Stimulated activated CD8-positive, alpha-beta memory T cell treated with anti-CD3 and anti-CD28 coated beads, Interleukin-15, amount 100 ng/mL, for 1 hour (primary cell): ENCODE results near the gene LXN.
A peak's percentile ranks its signal among the peaks of the same experiment; 100 is the strongest.

ENCODE experiments used
- DNase-seq: peaks from one replicate; pipeline ENCODE4 v3.0.0-alpha.2; 2020; ENCODE audit warnings: low read depth

Gene LXN

GRCh38 chr3:158668506-158668905 is 3.9 kb downstream of the LXN start:
- DNase-seq = no peak

GRCh38 chr3:158666416-158666815 is 6.0 kb downstream of the LXN start:
- DNase-seq = no peak

DNA sequence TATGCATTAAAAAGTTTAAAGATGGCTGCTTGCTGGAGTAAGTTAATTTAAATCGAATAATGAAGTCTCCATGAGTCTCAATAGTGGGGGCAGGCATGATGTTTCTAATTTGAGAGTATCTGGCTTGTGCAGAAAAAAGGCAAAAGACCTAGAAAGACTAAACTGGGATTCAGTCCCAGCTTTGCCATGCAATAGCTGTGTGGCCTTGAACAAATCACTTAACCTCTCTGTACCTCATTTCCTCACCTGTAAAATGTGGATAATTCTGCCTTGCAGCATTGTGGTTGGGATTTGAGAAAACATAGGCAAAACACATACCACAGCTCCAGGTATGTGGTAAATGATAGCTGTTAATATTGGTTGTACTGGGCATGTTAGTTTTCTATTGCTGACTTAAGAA is 8.6 kb downstream of the LXN start:
- DNase-seq = no peak

DNA sequence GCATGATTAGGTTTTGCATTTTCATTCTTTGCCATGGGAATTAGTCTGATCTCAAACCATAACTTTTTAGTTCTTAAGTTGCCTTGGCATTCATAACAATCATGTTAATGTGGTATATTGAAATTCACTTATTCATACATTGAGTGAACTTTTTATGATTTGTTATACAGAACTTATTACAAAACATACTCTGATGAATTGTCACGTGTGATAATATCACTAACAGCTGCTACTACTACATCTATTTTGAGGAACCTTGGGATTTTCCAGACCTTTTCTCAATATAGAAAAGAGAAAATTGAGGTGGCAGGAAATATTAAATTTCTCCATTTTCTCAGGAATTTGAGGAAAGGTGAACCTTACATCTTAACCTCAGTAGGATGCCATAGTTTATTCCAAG is 9.2 kb downstream of the LXN start:
- no peak for DNase-seq

DNA sequence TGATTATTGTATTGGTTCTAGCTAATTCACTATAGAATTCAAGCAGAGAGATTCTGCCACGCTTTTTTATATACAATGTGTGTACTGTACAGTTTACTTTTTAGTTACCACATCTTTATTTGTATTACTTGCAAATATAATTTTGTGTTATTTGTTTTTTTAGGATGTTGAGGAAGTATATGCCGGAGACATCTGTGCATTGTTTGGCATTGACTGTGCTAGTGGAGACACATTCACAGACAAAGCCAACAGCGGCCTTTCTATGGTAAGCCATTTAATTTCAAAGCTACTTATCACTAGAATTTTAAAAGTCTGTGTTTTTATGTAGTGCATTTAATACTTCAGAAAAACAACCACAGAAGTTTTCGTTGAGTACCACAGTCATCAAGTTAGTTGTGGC is 11.7 kb downstream of the LXN start:
- no peak for DNase-seq

- peak; percentile 25 for DNase-seq
Measured at GRCh38 chr3:158659454-158660237, 12.8 kb downstream of the LXN start.

DNA sequence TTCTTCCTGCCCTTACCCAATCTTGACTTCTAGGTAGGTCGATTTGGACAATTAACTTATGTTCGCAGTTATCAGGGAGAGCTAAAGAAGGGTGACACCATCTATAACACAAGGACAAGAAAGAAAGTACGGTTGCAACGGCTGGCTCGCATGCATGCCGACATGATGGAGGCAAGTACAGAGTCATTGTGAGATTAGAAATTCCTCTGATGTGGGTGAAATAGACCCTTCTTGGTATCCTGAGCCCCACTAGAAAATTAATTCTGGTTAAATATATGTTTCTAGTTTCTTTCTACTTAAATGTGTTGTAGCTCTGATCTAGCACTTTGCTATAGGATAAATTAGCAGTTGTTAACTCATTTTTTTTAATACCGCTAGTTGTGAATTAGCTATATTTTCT is 13.6 kb downstream of the LXN start:
- DNase-seq = no peak

GRCh38 chr3:158652463-158652862 is 20.0 kb downstream of the LXN start:
- DNase-seq = no peak

DNA sequence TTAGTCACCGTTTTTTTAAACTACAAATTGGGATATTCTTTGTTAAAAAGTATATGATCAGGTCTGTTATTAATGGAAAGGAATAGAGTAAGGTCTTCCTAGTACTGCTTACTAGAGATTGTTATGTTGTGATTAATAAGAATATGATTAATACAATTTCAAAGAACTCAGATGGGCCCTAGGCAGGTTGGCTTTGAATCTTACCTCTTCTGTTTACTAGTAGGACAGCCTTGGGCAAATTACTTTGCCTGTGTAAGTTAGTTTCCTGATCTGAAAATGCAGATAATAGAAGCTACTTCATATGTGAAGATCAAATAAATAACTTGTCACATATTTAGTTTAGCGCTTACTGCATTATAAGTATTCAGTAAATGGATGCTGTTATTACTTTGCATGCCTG is 21.3 kb downstream of the LXN start:
- no peak for DNase-seq

DNA sequence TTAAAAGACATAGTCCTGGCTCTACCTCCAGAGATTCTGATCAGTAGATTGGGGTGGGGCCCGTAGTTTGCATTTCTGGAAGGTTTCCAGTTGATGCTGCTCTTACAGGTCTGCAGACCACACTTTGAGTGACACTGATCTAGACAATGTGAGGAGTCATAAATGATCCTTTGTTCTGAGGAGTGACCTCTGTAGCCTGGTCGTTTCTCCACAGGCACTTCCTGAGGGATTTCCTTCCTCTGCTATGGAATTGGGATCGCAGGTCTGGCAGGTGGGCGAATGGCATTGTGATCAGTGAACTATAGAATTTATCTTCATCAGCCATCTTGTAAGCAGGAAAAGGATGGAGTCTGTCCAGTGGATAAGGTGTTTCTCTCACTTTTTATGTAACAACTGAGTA is 22.7 kb downstream of the LXN start:
- no peak for DNase-seq

DNA sequence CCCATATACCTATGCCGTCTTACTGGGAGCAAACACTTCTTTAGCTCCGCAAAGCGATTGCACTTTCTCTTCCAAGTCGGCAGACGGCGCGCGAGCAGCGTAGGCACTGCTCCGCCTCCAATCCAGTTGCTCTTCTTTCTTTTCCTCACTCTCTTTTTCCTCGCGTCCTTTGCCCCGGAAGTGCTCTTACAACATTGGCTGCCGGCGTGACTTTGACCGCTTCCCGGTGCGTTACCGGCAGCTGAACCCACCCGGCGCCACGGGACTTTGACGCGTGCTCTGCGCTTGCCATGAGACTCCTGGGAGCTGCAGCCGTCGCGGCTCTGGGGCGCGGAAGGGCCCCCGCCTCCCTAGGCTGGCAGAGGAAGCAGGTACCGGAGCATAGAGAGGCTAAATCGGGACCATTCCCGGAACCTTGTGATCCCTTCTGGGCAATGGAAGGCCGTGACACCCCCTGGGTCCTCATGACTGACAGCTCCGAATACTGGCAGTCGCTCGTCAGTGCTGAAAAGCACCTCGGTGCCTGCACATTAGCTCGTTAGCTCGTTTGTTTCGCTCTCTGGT is 28.0 kb downstream of the LXN start, which contains the start of gene GFM1:
Gene GFM1, plus strand, starts transcription at position 183 of the 564 bp plus-strand sequence. Its CDS starts 108 bp downstream, at position 291.
- peak; percentile 71 for DNase-seq

DNA sequence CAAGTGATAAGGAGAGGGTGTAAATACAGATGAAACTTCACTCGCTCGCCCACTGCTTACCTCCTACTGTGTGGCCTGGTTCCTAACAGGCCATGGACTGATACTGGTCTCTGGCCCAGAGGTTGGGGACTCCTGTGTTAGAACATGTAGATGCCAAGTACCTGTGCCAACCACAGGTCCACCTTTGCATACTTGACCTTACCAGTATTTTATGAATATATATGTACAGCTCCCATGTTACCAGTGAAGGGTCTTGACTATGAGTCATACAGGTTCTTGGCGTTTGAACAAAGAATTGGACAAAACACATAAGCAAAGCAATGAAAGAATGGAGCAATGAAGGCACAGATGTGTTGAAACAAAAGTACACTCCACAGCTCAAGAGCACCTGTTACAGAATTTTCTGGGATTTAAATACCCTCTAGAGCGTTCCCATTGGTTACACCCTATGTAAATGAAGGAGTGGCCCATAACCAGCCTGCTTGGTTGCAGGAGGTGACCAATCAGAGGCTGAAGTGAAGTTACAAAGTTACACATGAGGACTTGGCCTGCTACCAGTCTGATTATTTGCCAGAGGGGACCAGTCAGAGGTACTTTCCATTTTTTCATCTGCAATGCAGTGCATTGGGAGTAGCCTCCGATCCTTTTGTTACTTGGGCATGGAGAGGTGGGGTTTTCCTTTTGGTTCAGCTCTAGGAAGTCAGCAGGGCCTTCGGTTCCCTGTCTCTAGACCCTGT is 29.8 kb downstream of the LXN start:
- DNase-seq = no peak

- no peak for DNase-seq
Measured at GRCh38 chr3:158642005-158642404, 30.4 kb downstream of the LXN start.

DNA sequence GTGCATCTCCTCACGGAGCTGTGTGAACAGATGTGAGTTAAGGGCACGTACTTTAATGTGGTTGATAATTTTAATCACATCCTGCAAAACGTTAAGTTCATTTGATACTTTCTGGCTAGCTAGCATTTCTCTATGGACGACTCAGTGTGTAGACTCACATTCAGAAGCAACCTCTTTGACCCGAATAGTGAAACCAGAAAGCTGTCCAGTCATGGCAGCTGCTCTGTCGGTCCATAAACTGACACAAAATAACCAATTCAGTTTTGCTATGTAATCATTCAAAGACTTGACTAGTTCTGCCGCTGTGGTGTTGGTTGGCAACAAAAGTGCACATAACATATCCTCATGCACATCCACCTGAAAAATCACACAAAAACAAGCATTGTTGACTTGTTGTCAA is 31.8 kb downstream of the LXN start:
- no peak for DNase-seq

- DNase-seq = no peak
Measured at GRCh38 chr3:158631981-158632380, 40.5 kb downstream of the LXN start.

GRCh38 chr3:158625881-158626280 is 46.6 kb downstream of the LXN start:
- DNase-seq = no peak

DNA sequence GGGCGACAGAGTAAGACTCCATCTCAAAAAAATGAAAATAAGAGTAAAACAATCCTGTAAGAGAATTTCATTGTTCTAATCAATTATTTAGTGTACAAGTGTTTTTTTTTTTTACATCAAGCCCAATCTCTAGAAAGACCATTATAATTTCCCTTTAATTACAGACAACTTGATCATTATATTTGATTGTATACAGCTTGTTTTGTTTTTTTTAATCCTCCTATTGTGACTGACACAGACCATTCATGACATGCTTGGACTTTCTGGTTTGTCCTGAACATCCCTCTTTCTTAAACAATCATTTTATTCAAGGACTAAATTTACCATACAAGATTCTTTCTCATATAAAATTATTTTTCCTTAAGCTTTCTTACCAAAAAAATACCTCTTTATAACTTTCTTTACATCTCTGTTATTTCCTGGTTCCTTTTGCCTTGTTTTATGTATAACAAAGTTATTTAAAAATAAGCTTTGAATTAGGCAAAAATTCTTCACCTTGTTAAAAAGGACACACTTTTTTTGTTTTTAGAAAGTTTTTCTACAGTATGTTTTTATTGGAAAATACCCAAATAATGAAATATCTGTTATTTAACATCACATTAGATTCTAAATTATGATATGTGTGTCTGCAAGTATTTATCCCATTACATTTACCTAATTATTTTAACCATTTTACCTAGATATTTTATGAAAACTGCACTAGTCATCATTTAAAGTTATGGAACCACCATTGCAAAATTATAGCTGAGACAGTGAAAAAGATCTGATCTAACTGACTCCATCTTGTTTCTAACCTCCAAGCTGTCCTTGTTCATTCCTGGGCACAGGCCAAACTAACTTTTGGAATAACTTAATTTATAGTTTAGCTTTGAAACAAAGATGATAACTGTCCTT is 54.2 kb downstream of the LXN start:
- no peak for DNase-seq
